Calu3 (cell line): ENCODE data around the gene MKLN1. TPM values are rescaled to one million over a fixed set of nuclear protein-coding genes. Genes with fewer than 3 reads are reported as not detected.

Source experiments
- BruUV-seq: library from RNA; stranded (reverse); fragments of 400-500 nt; replicated peaks from 2 replicates; lab custom pipeline; 2021; lab: Mats Ljungman, UMichigan
- CTCF ChIA-PET: fragments of 300-600 bp; sonication (Branson Sonifier 250); formaldehyde crosslinking; loops from one replicate; lab custom pipeline; 2022; ENCODE audit warnings: antibody characterized with exemption; lab: Charles Lee
- DNase-seq: peaks from one replicate; pipeline ENCODE4 v3.0.0; 2022
- H3K27ac Mint-ChIP-seq: one replicate; pipeline ENCODE4 v1.8.0; 2022; ENCODE audit warnings: mixed read lengths; ENCODE audit not compliant: unreplicated experiment
- H3K27me3 Mint-ChIP-seq: one replicate; pipeline ENCODE4 v1.8.0; 2022; ENCODE audit warnings: mixed read lengths; ENCODE audit not compliant: unreplicated experiment
- H3K36me3 Mint-ChIP-seq: one replicate; pipeline ENCODE4 v1.8.0; 2022; ENCODE audit warnings: mild to moderate bottlenecking, moderate library complexity, mixed read lengths; ENCODE audit not compliant: insufficient read depth, unreplicated experiment
- H3K4me1 Mint-ChIP-seq: one replicate; pipeline ENCODE4 v1.8.0; 2022; ENCODE audit warnings: mild to moderate bottlenecking, low read depth, mixed read lengths; ENCODE audit not compliant: unreplicated experiment
- H3K4me3 Mint-ChIP-seq: one replicate; pipeline ENCODE4 v1.8.0; 2022; ENCODE audit warnings: mild to moderate bottlenecking, low read depth, moderate library complexity, mixed read lengths; ENCODE audit not compliant: unreplicated experiment
- H3K9me3 Mint-ChIP-seq: one replicate; pipeline ENCODE4 v1.8.0; 2022; ENCODE audit warnings: low read depth, mixed read lengths; ENCODE audit not compliant: unreplicated experiment
- intact Hi-C: fragments of 100-400 bp; cut with micrococcal nuclease; formaldehyde crosslinking; loops from one replicate; pipeline ENCODE4 v1.10.0; 2022; ENCODE audit not compliant: unreplicated experiment
- total RNA-seq: library from RNA; stranded (reverse); gene quantifications from 2 replicates; pipeline ENCODE4 v1.2.3, GENCODE V29; 2022
- TF ChIP-seq, protein P1 (sequence below): fragments of 200-600 bp; IDR thresholded peaks from one replicate; pipeline ENCODE4 v1.8.0; 2022; ENCODE audit warnings: antibody characterized with exemption; ENCODE audit not compliant: unreplicated experiment

MKLN1 gene
- total RNA-seq, 1 experiment from 2014 or later: 47.1 TPM

DNA sequence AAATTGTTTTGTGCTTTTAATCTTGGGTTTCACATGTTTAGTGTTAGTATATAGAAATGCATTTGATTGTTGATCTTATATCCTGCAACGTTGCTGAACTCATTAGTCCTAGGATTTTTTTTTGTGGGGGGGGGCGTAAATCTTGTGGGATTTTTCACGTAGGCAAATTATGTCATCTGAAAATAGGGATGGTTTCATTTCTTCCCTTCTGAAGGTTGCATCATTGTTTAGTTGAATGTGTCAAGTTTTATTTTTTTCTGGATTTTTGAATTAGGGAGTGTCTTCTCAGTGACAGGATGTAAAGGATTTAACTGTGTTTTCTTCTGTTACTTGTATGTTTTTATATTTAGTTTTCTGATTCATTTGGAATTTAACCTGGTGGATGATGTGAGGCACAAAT lies 26.7 kb downstream of the MKLN1 start:
- Mint-ChIP-seq H3K27me3 (no peaks in the 10 kb centered on the region), H3K36me3 (peaks cover 8% of the 10 kb centered on the region), H3K4me1 (peaks cover 63% of the 10 kb centered on the region), H3K4me3 (no peak overlapping the region), H3K9me3 (no peaks in the 10 kb centered on the region), H3K27ac (peak overlapping the region; percentile 6)
- TF ChIP-seq, protein P1, sequence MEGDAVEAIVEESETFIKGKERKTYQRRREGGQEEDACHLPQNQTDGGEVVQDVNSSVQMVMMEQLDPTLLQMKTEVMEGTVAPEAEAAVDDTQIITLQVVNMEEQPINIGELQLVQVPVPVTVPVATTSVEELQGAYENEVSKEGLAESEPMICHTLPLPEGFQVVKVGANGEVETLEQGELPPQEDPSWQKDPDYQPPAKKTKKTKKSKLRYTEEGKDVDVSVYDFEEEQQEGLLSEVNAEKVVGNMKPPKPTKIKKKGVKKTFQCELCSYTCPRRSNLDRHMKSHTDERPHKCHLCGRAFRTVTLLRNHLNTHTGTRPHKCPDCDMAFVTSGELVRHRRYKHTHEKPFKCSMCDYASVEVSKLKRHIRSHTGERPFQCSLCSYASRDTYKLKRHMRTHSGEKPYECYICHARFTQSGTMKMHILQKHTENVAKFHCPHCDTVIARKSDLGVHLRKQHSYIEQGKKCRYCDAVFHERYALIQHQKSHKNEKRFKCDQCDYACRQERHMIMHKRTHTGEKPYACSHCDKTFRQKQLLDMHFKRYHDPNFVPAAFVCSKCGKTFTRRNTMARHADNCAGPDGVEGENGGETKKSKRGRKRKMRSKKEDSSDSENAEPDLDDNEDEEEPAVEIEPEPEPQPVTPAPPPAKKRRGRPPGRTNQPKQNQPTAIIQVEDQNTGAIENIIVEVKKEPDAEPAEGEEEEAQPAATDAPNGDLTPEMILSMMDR: no peak
- intact Hi-C loops: no loop called here
- DNase-seq: no peak
- BruUV-seq: no TSS peak
- CTCF ChIA-PET: no interaction called here

GRCh38 chr7:131355917-131356777 lies 28.5 kb downstream of the MKLN1 start:
- TF ChIP-seq, protein P1: no peak
- CTCF ChIA-PET: no interaction called here
- Mint-ChIP-seq H3K36me3 (peaks cover 9% of the 10 kb centered on the region), H3K9me3 (no peaks in the 10 kb centered on the region), H3K27ac (no peak overlapping the region), H3K4me3 (no peak overlapping the region), H3K4me1 (peaks cover 80% of the 10 kb centered on the region), H3K27me3 (no peaks in the 10 kb centered on the region)
- intact Hi-C loops: no loop called here
- no TSS peak for BruUV-seq
- peak; percentile 21 for DNase-seq

- Mint-ChIP-seq H3K36me3 (peaks cover 6% of the 10 kb centered on the region), H3K27ac (no peak overlapping the region)
- intact Hi-C loops: no loop called here
Observed at GRCh38 chr7:131357282-131357880, 29.7 kb downstream of the MKLN1 start.

GRCh38 chr7:131358636-131359035 lies 31.0 kb downstream of the MKLN1 start:
- TF ChIP-seq, protein P1: no peak
- DNase-seq: no peak
- Mint-ChIP-seq H3K36me3 (peaks cover 6% of the 10 kb centered on the region), H3K4me3 (peak overlapping the region; percentile 57), H3K27ac (peak overlapping the region; percentile 14), H3K4me1 (peaks cover 82% of the 10 kb centered on the region), H3K9me3 (no peaks in the 10 kb centered on the region), H3K27me3 (no peaks in the 10 kb centered on the region)
- CTCF ChIA-PET: no interaction called here
- no TSS peak for BruUV-seq
- intact Hi-C loops: no loop called here

More at GRCh38 chr7:131357282-131357880, 29.7 kb downstream of the MKLN1 start:
- no peak for DNase-seq
- Mint-ChIP-seq H3K27me3 (no peaks in the 10 kb centered on the region), H3K4me3 (peak overlapping the region; percentile 30), H3K9me3 (no peaks in the 10 kb centered on the region), H3K4me1 (peaks cover 89% of the 10 kb centered on the region)
- TF ChIP-seq, protein P1: no peak
- BruUV-seq: no TSS peak
- CTCF ChIA-PET: interaction anchor here (1.2 kb wide), 1 partner anchor 10 kb away, joined by 4 read pairs; no protein-coding TSS in a partner anchor
